DND-41 (cell line): Measurements from ENCODE around the gene DCTN1.

Experiments used
- ATAC-seq: fragments of 200-7000 bp; cut with Tn5 transposase; 3 replicates; pipeline ENCODE4 v1.9.1; 2021; ENCODE audit warnings: low read depth; ENCODE audit not compliant: insufficient read depth
- DNase-seq: peaks from one replicate; pipeline ENCODE4 v3.0.0-alpha.2; 2020
- H2AFZ ChIP-seq: 2 replicates; pipeline ENCODE4 v1.6.0; 2012; ENCODE audit warnings: low read depth, low read length
- H3K27ac ChIP-seq: 2 replicates; pipeline ENCODE4 v1.5.1; 2012; ENCODE audit warnings: low read length, inconsistent platforms
- H3K27me3 ChIP-seq: fragments of 200-600 bp; sonication (generic); 2 replicates; pipeline ENCODE4 v1.6.0; 2012; ENCODE audit warnings: low read length, mild to moderate bottlenecking, inconsistent platforms; ENCODE audit not compliant: insufficient read depth, poor library complexity
- H3K36me3 ChIP-seq: 2 replicates; pipeline ENCODE4 v1.5.1; 2012; ENCODE audit warnings: low read length, inconsistent platforms; ENCODE audit not compliant: insufficient read depth
- H3K4me1 ChIP-seq: 2 replicates; pipeline ENCODE4 v1.5.1; 2012; ENCODE audit warnings: mild to moderate bottlenecking, low read length; ENCODE audit not compliant: insufficient read depth
- H3K4me2 ChIP-seq: 2 replicates; pipeline ENCODE4 v1.6.0; 2012; ENCODE audit warnings: mild to moderate bottlenecking, moderate library complexity, low read length, inconsistent platforms; ENCODE audit not compliant: insufficient read depth
- H3K4me3 ChIP-seq, 2 experiments: fragments of 200-600 bp in 1 of 2; shearing (Covaris generic) in 1 of 2; 2 replicates each; pipeline ENCODE4 v1.5.1; 2012 to 2016; ENCODE audit warnings: inconsistent platforms in 2 of 2, low read length in 2 of 2, mild to moderate bottlenecking in 2 of 2, low read depth in 1 of 2, moderate library complexity in 1 of 2
- H3K79me2 ChIP-seq: 2 replicates; pipeline ENCODE4 v1.6.0; 2012; ENCODE audit warnings: low read length, inconsistent platforms; ENCODE audit not compliant: insufficient read depth
- H3K9ac ChIP-seq: 2 replicates; pipeline ENCODE4 v1.6.0; 2012; ENCODE audit warnings: low read depth, mild to moderate bottlenecking, inconsistent platforms, low read length, moderate library complexity
- H3K9me3 ChIP-seq: 2 replicates; pipeline ENCODE4 v1.5.1; 2012; ENCODE audit warnings: low read length, moderate library complexity, mild to moderate bottlenecking, inconsistent platforms; ENCODE audit not compliant: insufficient read depth, severe bottlenecking
- H4K20me1 ChIP-seq: 2 replicates; pipeline ENCODE4 v1.6.0; 2012; ENCODE audit warnings: low read length; ENCODE audit not compliant: insufficient read depth
- EZH2 ChIP-seq: IDR thresholded peaks from 3 replicates; pipeline ENCODE4 v1.6.1; 2012; ENCODE audit warnings: borderline replicate concordance, low read depth, mild to moderate bottlenecking, moderate library complexity, low read length, inconsistent platforms; ENCODE audit not compliant: severe bottlenecking
- TF ChIP-seq, protein P1 (sequence below): IDR thresholded peaks from 2 replicates; pipeline ENCODE4 v1.5.1; 2012; ENCODE audit warnings: borderline replicate concordance, low read length, moderate library complexity, mild to moderate bottlenecking; ENCODE audit not compliant: poor library complexity, severe bottlenecking; ENCODE audit errors: extremely low read depth

DCTN1 gene

GRCh38 chr2:74379851-74380789, at the start of gene DCTN1:
DCTN1 (minus strand) TSS chr2:74380311; CDS start chr2:74380037, 274 bp downstream.
- ATAC-seq (peak; percentile 93), DNase-seq (peak; percentile 35)
- H3K4me1 ChIP-seq, result peaks cover 11% of the 10 kb centered on the region
- TF ChIP-seq, protein P1, sequence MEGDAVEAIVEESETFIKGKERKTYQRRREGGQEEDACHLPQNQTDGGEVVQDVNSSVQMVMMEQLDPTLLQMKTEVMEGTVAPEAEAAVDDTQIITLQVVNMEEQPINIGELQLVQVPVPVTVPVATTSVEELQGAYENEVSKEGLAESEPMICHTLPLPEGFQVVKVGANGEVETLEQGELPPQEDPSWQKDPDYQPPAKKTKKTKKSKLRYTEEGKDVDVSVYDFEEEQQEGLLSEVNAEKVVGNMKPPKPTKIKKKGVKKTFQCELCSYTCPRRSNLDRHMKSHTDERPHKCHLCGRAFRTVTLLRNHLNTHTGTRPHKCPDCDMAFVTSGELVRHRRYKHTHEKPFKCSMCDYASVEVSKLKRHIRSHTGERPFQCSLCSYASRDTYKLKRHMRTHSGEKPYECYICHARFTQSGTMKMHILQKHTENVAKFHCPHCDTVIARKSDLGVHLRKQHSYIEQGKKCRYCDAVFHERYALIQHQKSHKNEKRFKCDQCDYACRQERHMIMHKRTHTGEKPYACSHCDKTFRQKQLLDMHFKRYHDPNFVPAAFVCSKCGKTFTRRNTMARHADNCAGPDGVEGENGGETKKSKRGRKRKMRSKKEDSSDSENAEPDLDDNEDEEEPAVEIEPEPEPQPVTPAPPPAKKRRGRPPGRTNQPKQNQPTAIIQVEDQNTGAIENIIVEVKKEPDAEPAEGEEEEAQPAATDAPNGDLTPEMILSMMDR, result no peak
- no peak for TF ChIP-seq EZH2
- no peak within 1 kb of the TSS for H2AFZ ChIP-seq
- peaks cover 64% of the 10 kb centered on the region for H3K79me2 ChIP-seq
- no peaks in the 10 kb centered on the region for H3K27me3 ChIP-seq
- no peak within 1 kb of the TSS for H3K9ac ChIP-seq
- H3K4me2 ChIP-seq, result peak within 1 kb of the TSS; percentile 49
- 0 out of 4 replicates have a peak within 1 kb of the TSS, but pooled peaks of 1 of the 2 experiments have one; percentile 8 for H3K4me3 ChIP-seq
- H4K20me1 ChIP-seq, result peaks cover 50% of the 10 kb centered on the region
- peaks cover 47% of the 10 kb centered on the region for H3K36me3 ChIP-seq
- H3K27ac ChIP-seq, result peak within 1 kb of the TSS; percentile 18
- no peaks in the 10 kb centered on the region for H3K9me3 ChIP-seq

DNA sequence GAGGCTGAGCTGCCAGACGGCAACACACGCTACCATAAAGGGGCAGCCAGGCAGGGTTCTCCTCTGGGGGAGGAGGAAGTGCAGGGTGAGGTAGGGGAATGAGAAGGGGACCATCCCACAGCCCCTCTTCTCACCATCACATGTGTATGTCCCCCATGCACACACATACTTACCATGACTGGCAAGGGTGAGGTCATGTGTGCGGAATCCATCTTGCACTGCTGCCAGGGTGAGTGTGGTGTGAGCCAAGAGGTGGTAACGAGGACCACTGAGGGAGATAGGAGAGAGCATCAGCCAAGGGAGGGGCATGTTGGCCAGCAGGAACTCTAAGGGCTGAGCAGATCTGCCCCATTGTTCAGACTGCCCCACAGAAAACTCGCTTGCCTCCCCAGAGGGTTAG, 48.6 kb upstream of the DCTN1 start:
- Histone ChIP-seq H2AFZ (no peak overlapping the region), H4K20me1 (no peaks in the 10 kb centered on the region), H3K4me3 (no peak overlapping the region), H3K4me1 (peaks cover 3% of the 10 kb centered on the region; the same call in 1 of the 2 replicates), H3K9ac (no peak overlapping the region), H3K36me3 (peaks cover 57% of the 10 kb centered on the region), H3K27ac (no peak overlapping the region), H3K9me3 (no peaks in the 10 kb centered on the region), H3K4me2 (no peak overlapping the region), H3K27me3 (no peaks in the 10 kb centered on the region), H3K79me2 (no peaks in the 10 kb centered on the region)
- TF ChIP-seq, protein P1, result no peak
- TF ChIP-seq EZH2, result no peak
- 0 out of 3 replicates have a peak, but pooled peaks have one; percentile 17 for ATAC-seq
- DNase-seq, result no peak

DNA sequence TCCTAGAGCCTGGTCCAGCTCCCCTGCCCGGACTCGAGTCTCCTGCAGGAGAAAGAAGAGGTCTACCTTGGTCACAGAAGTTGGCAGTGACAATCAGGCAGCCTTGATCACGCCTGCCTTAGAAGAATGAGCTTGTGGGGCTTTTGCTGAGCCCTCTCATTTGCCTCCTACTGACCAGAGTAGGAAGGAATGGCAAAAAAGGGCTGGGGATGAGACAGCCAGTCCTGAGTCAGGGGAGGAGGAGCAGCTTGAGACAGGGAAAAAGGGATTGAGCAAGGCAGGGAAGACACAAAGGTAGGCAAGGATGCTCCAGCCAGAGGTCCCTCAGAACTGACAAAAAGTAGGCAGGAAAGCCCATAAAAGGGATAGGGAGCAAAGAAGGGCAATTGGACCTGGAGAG, 47.4 kb upstream of the DCTN1 start:
- Histone ChIP-seq H3K79me2 (peaks cover 6% of the 10 kb centered on the region), H3K36me3 (peaks cover 61% of the 10 kb centered on the region), H3K4me2 (no peak overlapping the region), H3K27me3 (no peaks in the 10 kb centered on the region), H3K4me3 (no peak overlapping the region), H3K27ac (no peak overlapping the region), H4K20me1 (no peaks in the 10 kb centered on the region), H3K9me3 (no peaks in the 10 kb centered on the region), H3K9ac (no peak overlapping the region), H3K4me1 (peaks cover 13% of the 10 kb centered on the region), H2AFZ (no peak overlapping the region)
- DNase-seq, result no peak
- no peak for TF ChIP-seq EZH2
- no peak for ATAC-seq

- no peaks in the 10 kb centered on the region for H4K20me1 ChIP-seq
- H3K27me3 ChIP-seq, result no peaks in the 10 kb centered on the region
- H3K9me3 ChIP-seq, result no peaks in the 10 kb centered on the region
- ATAC-seq (no peak), DNase-seq (no peak)
- peaks cover 61% of the 10 kb centered on the region for H3K36me3 ChIP-seq
- peaks cover 21% of the 10 kb centered on the region for H3K4me1 ChIP-seq
- no peak overlapping the region for H2AFZ ChIP-seq
- no peak overlapping the region for H3K27ac ChIP-seq
- H3K4me3 ChIP-seq, result no peak overlapping the region
- no peak overlapping the region for H3K9ac ChIP-seq
- TF ChIP-seq EZH2, result no peak
- TF ChIP-seq, protein P1, result no peak
- H3K4me2 ChIP-seq, result no peak overlapping the region
- peaks cover 10% of the 10 kb centered on the region for H3K79me2 ChIP-seq
Observed at GRCh38 chr2:74426181-74426758, 46.2 kb upstream of the DCTN1 start.
